Gastrocnemius medialis (tissue), 4 donors: ENCODE data around the gene CLIP2. TPM values are rescaled to one million over a fixed set of nuclear protein-coding genes. Genes with fewer than 3 reads are reported as not detected.
"Not testable (repeated sequence)": the region's sequence is repeated elsewhere in the genome, so short reads cannot be mapped to it uniquely, and the experiment has no call there.

Source experiments
- ATAC-seq, 2 donors: fragments of 150-250 bp; one replicate each; pipeline ENCODE4 v1.9.1; 2016
- DNase-seq, 2 donors: peaks; one replicate each; pipeline ENCODE4 v3.0.0-alpha.2; 2019
- H3K27ac ChIP-seq, 4 donors: fragments of 200-600 bp; sonication (generic); 1 replicate in 1 of 4; 2 replicates in 3 of 4; pipeline ENCODE4 v1.5.1; 2016 to 2018; ENCODE audit warnings: mild to moderate bottlenecking in 2 of 4, moderate library complexity in 1 of 4
- H3K27me3 ChIP-seq, 3 donors: fragments of 200-600 bp; sonication (generic) in 2 of 3; 1 replicate in 1 of 3; 2 replicates in 2 of 3; pipeline versions ENCODE4 v1.5.1 to v1.6.0; 2016 to 2019; ENCODE audit warnings: mild to moderate bottlenecking in 1 of 3, moderate library complexity in 1 of 3
- H3K36me3 ChIP-seq, 2 donors: fragments of 200-600 bp; sonication (generic) in 1 of 2; one replicate each; pipeline ENCODE4 v1.5.1; 2017 to 2018
- H3K4me1 ChIP-seq, 2 donors: fragments of 200-600 bp; sonication (generic) in 1 of 2; one replicate each; pipeline ENCODE4 v1.5.1; 2016 to 2017; ENCODE audit warnings: mild to moderate bottlenecking in 2 of 2
- H3K4me3 ChIP-seq, 4 donors: fragments of 200-600 bp; sonication (generic) in 3 of 4; 1 replicate in 1 of 4; 2 replicates in 3 of 4; pipeline ENCODE4 v1.5.1; 2016 to 2019; ENCODE audit warnings: mild to moderate bottlenecking in 2 of 4
- H3K9me3 ChIP-seq, 3 donors: fragments of 200-600 bp; sonication (generic) in 2 of 3; 1 replicate in 1 of 3; 2 replicates in 2 of 3; pipeline ENCODE4 v1.5.1; 2016 to 2019
- POLR2A ChIP-seq, 2 donors: fragments of 450-650 bp; IDR thresholded peaks; one replicate each; pipeline ENCODE4 v1.6.1; 2017; ENCODE audit warnings: antibody characterized with exemption in 2 of 2, mild to moderate bottlenecking in 2 of 2, moderate library complexity in 2 of 2
- in situ Hi-C, 4 donors: fragments of 200-750 bp; cut with MboI; loops; one replicate each; pipeline versions ENCODE4 v1.15.0 to v1.8.0; 2017; ENCODE audit warnings: low sequenced_read_pairs in 4 of 4
- intact Hi-C: fragments of 100-400 bp; cut with DNase I; formaldehyde crosslinking; loops from one replicate; pipeline ENCODE4 v1.15.1; 2023; ENCODE audit warnings: low total_unique reads
- total RNA-seq, 4 donors: library from RNA; depleted of rRNA; stranded (reverse); fragments of >200 nt; gene quantifications; one replicate each; pipeline versions ENCODE4 v1.1.0 to v1.2.3, GENCODE V29; 2016
- TF ChIP-seq, protein P1 (sequence below), 5 experiments: fragments of 450-650 bp in 3 of 5; fragments of 200-600 bp in 2 of 5; sonication (generic) in 2 of 5; IDR thresholded peaks in 4 of 5; conservative IDR thresholded peaks in 1 of 5; 1 replicate in 4 of 5; 2 replicates in 1 of 5; pipeline ENCODE4 v1.5.1; 2016 to 2019; ENCODE audit warnings: antibody characterized with exemption in 5 of 5, mild to moderate bottlenecking in 3 of 5, moderate library complexity in 3 of 5

The CLIP2 gene
- total RNA-seq, 4 donors from 2014 or later: 2.0 to 10.0 (median 4.2) TPM

DNA sequence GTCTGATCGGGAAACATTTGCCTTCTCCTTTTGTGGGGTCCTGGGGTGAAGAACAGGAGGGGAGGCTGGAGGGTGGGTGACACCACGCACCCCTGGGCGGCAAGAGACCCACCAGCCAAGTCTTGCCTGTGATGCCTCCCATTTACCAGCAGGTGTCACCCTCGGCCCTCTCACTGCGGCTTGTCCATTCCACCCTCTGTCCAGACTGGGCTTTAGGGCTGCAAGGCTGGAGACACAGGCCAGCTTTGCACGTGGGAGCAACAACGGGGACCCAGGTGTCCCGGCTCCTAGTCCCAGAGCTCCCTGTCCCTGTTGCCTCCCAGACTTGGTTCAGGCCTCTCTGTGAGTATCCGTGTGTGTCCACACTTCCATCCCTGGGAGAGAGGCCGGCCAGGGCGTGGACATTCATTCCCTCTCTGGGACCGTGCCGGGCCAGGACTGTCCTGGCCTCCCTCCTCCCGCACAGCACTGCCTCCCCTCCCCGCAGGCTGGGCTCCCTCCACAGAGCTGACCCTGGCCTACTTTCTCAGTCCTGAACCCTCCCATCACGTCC, 128.3 kb downstream of the CLIP2 start:
- H3K36me3 ChIP-seq: no peaks in the 10 kb centered on the region
- peak; percentile 87 to 93 for ATAC-seq
- no peaks in the 10 kb centered on the region for H3K9me3 ChIP-seq
- DNase-seq: peak; percentile 46 to 69
- no peak overlapping the region for H3K4me3 ChIP-seq
- no peaks in the 10 kb centered on the region for H3K27me3 ChIP-seq
- H3K4me1 ChIP-seq: peaks cover 4 to 9% of the 10 kb centered on the region in 2 donors
- H3K27ac ChIP-seq: peak overlapping the region in 1 of 4 donors; percentile 48
- intact Hi-C loops (loop anchor here (5.0 kb wide), 1 partner anchor 150 kb away; no protein-coding TSS in a partner anchor), in situ Hi-C loops (loop anchor here in 1 of 4 donors (25.0 kb wide), 1 partner anchor 620 kb away; no protein-coding TSS in a partner anchor)
- TF ChIP-seq, protein P1, sequence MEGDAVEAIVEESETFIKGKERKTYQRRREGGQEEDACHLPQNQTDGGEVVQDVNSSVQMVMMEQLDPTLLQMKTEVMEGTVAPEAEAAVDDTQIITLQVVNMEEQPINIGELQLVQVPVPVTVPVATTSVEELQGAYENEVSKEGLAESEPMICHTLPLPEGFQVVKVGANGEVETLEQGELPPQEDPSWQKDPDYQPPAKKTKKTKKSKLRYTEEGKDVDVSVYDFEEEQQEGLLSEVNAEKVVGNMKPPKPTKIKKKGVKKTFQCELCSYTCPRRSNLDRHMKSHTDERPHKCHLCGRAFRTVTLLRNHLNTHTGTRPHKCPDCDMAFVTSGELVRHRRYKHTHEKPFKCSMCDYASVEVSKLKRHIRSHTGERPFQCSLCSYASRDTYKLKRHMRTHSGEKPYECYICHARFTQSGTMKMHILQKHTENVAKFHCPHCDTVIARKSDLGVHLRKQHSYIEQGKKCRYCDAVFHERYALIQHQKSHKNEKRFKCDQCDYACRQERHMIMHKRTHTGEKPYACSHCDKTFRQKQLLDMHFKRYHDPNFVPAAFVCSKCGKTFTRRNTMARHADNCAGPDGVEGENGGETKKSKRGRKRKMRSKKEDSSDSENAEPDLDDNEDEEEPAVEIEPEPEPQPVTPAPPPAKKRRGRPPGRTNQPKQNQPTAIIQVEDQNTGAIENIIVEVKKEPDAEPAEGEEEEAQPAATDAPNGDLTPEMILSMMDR (IDR thresholded peaks at IDR 0.05 in 4 of 5, conservative IDR thresholded peaks at IDR 0.05 in 1 of 5): peak; percentile 97 to 98 (median 97)
- TF ChIP-seq POLR2A (IDR thresholded peaks at IDR 0.05): no peak

DNA sequence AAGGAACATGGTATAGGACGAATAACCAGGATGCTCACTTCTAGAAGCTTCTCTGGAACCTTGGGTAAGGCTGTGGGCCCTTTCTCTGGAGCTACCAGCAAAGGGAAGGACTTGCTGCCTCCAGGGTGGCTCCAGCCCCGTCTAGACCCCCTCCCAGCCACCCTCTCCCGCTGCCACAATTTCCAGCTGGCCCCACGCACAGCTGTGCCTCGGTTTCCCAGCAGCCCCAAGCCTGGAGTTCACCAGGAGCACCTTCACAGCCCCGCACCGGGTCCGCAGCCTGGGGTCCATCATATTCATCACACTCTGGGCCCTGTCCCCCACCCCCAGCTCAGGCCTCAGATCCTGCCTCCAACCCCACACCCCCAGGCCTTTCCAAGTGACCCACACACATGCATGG, 128.9 kb downstream of the CLIP2 start:
- in situ Hi-C loops (loop anchor here in 1 of 4 donors (25.0 kb wide), 1 partner anchor 619 kb away; no protein-coding TSS in a partner anchor), intact Hi-C loops (loop anchor here (5.0 kb wide), 1 partner anchor 149 kb away; no protein-coding TSS in a partner anchor)
- no peak overlapping the region for H3K27ac ChIP-seq
- no peak overlapping the region for H3K4me3 ChIP-seq
- no peaks in the 10 kb centered on the region for H3K27me3 ChIP-seq
- no peak for DNase-seq
- no peaks in the 10 kb centered on the region for H3K36me3 ChIP-seq
- ATAC-seq: no peak
- H3K9me3 ChIP-seq: no peaks in the 10 kb centered on the region
- H3K4me1 ChIP-seq: peaks cover 4 to 9% of the 10 kb centered on the region in 2 donors
- TF ChIP-seq, protein P1 (IDR thresholded peaks at IDR 0.05 in 4 of 5, conservative IDR thresholded peaks at IDR 0.05 in 1 of 5): no peak
- TF ChIP-seq POLR2A (IDR thresholded peaks at IDR 0.05): no peak

DNA sequence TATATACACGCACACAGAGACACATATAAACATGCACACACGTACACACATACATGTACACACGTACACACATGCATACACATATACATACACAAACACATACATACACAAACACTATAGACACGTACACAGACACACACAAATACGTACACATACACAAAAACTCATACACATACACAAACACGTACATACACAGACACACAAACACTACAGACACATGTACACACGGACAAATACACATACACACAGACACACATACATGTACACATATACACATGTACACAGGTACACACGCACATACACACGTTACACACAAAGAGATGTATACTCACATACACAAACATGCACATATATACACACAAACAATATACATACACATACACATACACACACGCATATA, 129.3 kb downstream of the CLIP2 start:
- Histone ChIP-seq H3K36me3 (no peaks in the 10 kb centered on the region), H3K9me3 (no peaks in the 10 kb centered on the region), H3K4me3 (no peak overlapping the region), H3K27me3 (no peaks in the 10 kb centered on the region), H3K27ac (no peak overlapping the region), H3K4me1 (peaks cover 4 to 9% of the 10 kb centered on the region in 2 donors)
- in situ Hi-C loops: loop anchor here in 1 of 4 donors (25.0 kb wide), 1 partner anchor 619 kb away; no protein-coding TSS in a partner anchor
- TF ChIP-seq POLR2A (IDR thresholded peaks at IDR 0.05): no peak
- TF ChIP-seq, protein P1 (IDR thresholded peaks at IDR 0.05 in 4 of 5, conservative IDR thresholded peaks at IDR 0.05 in 1 of 5): no peak
- DNase-seq (no peak), ATAC-seq (no peak)
- intact Hi-C loops: loop anchor here (5.0 kb wide), 1 partner anchor 149 kb away; no protein-coding TSS in a partner anchor

DNA sequence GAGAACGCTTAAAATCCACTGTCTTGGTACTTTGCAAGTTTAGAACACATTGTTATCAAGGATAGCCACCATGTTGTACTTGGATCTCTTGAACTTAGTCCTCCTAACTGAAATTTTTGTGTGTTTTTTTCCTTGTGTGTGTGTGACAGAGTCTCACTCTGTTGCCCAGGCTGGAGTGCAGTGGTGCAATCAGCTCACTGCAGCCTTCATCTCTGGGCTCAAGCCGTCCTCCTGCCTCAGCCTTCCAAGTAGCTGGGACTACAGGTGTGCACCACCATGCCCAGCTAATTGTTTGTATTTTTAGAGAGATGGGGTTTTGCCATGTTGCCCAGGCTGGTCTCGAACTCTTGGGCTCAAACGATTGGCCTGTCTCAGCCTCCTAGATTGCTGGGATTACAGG, 130.0 kb downstream of the CLIP2 start:
- not testable (repeated sequence) for ATAC-seq, DNase-seq
- in situ Hi-C loops: loop anchor here in 1 of 4 donors (25.0 kb wide), 1 partner anchor 618 kb away; no protein-coding TSS in a partner anchor

DNA sequence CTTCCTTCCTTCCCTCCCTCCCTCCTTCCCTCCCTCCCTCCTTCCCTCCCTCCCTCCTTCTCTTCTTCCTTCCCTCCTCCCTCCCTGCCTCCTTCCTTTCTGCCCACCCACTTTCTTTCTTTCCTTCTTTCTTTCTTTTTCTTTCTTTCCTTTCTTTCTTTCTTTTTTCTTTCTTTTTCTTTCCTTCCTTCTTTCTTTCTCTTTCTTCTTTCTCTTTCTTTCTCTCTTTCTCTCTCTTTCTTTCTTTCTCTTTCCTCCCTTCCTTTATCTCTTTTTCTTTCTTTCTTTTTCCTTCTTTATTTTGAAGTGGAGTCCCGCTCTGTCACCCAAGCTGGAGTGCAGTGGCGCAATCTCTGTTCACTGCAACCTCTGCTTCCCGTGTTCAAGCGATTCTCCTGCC, 130.8 kb downstream of the CLIP2 start:
- intact Hi-C loops (no loop called here), in situ Hi-C loops (loop anchor here in 2 of 4 donors (10.0 to 25.0 kb wide), 2 partner anchors 145 to 617 kb away; no protein-coding TSS in a partner anchor)
- peaks cover 4 to 9% of the 10 kb centered on the region in 2 donors for H3K4me1 ChIP-seq
- H3K27ac ChIP-seq: no peak overlapping the region
- DNase-seq (no peak), ATAC-seq (no peak)
- H3K9me3 ChIP-seq: no peaks in the 10 kb centered on the region
- H3K36me3 ChIP-seq: no peaks in the 10 kb centered on the region
- H3K4me3 ChIP-seq: no peak overlapping the region
- no peaks in the 10 kb centered on the region for H3K27me3 ChIP-seq
- TF ChIP-seq, protein P1 (IDR thresholded peaks at IDR 0.05 in 4 of 5, conservative IDR thresholded peaks at IDR 0.05 in 1 of 5): no peak
- TF ChIP-seq POLR2A (IDR thresholded peaks at IDR 0.05): no peak

More for the DNA sequence above, 130.0 kb downstream of the CLIP2 start:
- H3K27ac ChIP-seq, H3K4me1 ChIP-seq, H3K36me3 ChIP-seq, H3K9me3 ChIP-seq, H3K4me3 ChIP-seq, H3K27me3 ChIP-seq: not testable (repeated sequence)
- intact Hi-C loops: loop anchor here (5.0 kb wide), 1 partner anchor 148 kb away; no protein-coding TSS in a partner anchor
